NCI-H345 (cell line): ENCODE data around the gene STK31.
"Not testable (repeated sequence)": the region's sequence is repeated elsewhere in the genome, so short reads cannot be mapped to it uniquely, and the experiment has no call there.

ENCODE experiments used
- DNase-seq: peaks from one replicate; lab custom pipeline; 2025; lab: John Stamatoyannopoulos, UW

STK31 gene

DNA sequence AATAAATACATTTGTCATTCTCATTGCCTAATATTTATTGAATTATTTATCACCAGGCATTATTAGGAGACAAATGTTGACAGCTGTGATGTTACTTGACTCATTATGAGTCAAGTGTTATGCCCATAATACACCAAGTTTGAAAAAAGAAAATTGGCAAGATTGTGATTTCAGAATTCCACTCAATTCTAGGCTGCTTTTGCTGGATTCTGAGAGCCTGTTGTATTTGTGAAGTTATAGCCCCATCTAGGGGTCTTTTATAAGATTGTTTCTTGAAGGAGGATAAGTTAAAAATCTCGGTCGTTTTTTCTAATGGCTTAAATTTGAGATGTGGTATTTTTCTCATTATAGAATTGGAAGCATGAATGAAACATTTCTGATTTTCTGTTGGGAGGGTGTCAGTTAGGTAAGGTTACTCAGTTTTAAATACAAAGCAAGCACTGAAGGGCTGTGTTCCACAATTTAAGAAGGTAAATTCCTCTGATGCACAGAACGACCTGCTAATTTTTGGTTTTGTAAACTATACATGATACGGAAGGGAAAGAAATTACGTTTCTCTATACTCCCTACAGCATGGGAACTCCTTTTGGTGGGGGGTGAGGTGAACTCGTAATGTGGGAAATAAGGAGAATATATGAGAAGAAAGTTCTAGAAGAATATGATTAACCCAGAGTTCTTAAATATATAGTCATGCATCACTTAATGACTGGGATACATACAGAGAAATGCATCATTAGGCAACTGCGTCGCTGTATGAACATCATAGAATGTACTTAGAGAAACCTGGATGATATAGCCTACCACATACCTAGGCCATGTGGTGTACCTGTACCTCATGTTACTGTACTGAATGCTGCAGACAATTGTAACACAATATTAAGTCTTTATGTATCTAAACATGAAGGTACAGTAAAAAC lies 2.6 kb downstream of the STK31 start:
- DNase-seq: peak; percentile 63

DNA sequence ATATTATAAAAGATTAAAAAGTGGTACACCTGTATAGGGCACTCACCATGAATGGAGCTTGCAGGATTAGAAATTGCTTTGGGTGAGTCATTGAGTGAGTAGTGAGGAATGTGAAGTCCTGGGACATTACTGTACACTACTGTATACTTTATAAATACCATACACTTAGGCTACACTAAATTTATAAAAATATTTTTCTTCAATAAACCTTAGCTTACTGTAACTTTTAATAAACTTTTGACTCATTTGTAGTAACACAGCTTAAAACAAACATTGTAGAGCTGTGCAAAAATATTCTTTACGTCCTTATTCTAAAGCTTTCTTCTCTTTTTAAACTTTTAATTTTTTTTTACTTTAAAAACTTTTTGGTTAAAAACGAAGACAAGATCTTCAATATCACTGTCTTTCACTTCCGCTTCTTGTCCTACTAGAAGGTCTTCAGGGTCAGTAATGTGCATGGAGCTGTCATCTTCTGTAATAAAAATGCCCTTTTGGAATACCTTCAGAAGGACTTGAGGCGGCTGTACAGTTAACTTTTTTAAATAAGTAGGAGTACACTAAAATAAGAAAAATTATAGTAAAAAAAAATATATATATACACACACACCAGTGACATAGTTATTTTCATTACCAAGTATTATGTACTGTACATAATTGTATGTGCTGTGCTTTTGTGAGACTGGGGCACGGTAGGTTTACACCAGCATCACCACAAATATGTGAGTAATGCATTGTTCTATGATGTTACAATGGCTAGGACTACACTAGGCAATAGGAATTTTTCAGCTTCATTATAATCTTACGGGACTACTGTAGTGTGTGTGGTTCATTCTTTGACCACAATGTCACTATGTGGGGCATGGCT lies 3.5 kb downstream of the STK31 start:
- DNase-seq: no peak

DNA sequence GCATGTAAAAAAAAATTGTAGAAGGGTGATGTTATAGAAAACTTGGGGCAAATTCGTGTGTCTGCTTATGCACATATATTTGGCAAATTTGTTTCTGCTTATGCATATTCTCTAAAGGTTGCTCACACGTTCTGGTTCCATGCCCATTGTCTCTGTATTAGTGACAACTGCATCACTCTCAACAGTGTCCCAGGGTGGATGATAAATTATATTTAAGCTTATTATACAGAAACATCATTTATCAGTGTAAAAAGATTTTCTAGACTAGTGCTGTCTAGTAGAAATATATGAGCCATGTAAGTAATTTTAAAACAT lies 4.1 kb downstream of the STK31 start:
- DNase-seq: no peak

DNA sequence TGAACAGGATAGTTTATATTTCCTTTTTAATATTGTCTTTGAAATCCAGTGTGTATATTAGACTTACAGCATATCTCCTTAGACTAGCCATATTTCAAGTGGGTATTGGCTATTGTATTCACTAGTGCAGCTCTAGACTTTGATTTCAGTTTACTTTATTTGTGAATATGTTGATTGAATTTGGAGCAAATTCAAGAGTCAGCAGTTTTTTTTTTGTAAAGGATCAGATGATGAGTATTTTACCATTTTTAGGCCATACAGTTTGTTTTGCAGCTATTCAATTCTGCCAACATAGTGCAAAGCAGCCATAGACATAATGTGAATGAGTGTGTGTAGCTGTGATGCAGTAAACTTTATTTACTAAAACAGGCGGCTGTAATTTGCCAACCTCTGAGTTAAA lies 4.6 kb downstream of the STK31 start:
- DNase-seq: no peak

DNA sequence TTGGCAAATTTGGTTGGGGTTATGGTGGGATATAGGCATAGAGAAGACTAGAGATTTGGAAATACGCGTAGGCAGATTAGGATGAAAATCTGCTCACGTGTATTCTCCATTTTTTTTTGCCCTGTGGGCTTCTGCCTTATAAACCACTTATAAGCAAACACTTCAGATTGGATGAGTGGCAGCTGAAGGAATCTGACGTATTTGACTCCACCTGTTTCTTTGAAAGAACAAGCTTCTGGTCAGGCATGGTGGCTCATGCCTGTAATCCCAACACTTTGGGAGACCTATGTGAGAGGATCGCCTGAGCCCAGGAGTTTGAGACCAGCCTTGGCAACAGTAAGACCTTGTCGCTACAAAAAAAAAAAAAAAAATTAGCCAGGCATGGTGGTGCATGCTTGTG lies 5.1 kb downstream of the STK31 start:
- DNase-seq: no peak

DNA sequence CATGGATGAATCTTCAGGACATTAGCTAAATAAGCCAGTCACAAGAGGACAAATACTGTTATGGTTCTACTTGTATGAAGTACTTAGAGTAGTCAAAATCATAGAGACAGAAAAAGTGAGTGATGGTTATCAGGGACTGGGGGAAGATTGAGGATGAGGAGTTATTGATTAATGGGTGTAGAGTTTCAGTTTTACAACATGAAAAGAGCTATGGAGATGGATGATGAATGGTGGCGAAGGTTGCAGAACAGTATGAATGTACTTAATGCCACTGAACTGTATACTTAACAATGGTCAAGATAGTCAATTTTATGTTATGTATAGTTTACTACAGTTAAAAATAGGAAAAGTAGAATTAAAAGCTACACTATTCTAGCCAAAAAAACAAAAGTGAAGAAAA lies 7.8 kb downstream of the STK31 start:
- DNase-seq: no peak

DNA sequence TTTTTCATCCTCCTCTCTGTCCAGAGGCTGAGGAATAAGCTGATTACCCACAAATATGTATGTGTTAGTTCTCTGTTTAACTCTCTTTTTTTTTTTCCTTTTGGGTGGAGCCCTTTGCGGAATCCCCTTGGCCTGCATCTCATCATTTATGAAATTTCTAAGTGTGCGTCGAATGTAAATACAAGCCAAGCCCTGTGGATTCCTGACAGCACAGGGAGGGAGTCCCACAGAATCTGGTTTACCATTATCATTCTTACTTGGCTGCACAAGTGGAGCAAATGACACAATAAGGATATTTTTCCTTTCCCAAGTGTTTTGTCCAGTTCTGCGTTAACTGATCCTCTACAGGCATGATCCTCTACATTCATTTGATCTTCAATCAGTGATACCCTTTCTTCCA lies 11.4 kb downstream of the STK31 start:
- no peak for DNase-seq

DNA sequence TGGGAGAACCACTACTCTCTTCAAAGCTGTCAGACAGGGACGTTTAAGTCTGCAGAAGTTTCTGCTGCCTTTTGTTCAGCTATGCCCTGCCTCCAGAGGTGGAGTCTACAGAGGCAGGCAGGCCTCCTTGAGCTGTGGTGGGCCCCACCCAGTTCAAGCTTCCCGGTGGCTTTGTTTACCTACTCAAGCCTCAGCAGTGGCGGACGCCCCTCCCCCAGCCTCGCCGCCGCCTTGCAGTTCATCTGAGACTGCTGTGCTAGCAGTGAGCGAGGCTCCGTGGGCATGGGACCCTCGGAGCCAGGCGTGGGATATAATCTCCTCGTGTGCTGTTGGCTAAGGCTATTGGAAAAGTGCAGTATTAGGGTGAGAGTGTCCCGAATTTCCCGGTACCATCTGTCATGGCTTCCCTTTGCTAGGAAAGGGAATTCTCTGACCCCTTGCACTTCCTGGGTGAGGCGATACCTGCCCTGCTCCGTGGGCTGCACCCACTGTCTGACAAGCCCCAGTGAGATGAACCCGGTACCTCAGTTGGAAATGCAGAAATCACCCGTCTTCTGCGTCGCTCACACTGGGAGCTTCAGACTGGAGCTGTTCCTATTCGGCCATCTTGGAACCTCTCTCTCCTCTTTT lies 12.7 kb downstream of the STK31 start:
- not testable (repeated sequence) for DNase-seq

DNA sequence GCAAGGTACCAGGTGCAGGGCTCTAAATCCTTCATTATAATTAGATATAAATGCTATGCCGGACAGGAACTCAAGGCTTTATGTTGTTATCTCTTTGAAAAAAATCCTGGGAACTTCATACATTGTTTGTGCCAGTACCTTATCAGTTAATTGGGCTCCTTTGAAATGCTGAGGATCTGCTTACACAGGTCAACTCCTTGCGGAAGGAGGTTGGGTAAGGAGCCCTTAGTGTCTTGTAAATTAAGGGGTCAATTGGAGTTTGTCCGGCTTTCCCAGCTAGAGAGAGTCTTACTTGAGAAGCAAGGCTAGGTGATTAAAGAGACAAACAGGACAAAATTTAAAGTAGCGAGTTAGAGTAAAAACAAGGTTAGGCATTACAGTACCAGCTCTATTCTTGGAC lies 14.1 kb downstream of the STK31 start:
- DNase-seq: not testable (repeated sequence)

DNA sequence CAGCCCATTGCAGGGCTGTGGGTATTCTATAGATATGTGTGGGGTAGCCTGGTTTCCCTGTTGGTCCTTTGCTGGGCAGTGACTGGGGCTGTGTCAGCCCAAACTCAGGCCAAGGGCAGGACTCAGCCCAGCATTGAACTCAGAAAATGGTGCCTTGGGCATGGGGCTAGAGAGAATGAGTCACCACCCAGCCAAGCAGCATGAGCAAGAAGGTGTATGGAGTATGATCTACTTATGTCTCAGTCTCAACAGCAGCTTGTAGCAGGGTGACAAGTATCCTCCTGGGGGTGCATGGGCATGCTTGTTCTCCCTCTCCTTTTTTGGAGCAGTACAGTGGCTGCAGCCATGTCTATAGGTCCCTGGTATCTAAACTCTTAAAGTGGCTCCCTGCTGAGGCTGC lies 32.0 kb downstream of the STK31 start:
- no peak for DNase-seq

DNA sequence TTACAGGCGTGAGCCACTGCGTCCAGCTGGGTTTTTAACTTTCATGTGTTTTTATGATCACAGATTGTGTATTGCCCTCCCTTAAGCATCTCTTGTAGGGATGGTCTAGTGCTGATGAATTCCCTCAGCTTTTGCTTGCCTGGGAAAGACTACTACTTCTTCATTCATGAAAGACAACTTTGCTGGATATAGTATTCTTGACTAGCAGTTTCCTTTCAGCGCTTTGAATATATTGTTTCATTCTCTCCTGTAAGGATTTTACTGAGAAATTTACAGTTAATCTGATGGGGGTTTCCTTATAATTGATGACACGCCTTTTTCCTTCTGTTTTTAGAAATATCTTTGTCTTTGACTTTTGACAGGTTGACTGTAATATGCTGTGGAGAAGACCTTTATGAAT lies 33.2 kb downstream of the STK31 start:
- DNase-seq: no peak

DNA sequence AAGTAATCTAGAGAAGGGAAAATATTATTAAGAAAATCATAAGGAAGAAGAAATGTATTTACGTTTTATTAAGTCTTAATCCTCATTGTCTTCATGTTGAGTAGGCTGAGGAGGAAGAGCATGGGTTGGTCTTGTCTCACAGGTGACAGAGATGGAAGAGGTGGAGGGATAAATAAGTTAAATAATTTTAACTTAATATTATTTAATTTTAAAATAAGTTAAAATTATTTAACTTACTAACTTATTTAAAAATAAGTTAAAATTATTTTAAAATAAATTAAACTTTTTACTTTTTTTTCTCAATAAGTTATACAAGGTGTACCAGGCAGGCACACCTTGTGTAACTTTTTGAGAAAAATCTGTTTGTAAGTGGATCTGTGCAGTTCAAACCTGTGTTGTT lies 36.6 kb downstream of the STK31 start:
- no peak for DNase-seq

DNA sequence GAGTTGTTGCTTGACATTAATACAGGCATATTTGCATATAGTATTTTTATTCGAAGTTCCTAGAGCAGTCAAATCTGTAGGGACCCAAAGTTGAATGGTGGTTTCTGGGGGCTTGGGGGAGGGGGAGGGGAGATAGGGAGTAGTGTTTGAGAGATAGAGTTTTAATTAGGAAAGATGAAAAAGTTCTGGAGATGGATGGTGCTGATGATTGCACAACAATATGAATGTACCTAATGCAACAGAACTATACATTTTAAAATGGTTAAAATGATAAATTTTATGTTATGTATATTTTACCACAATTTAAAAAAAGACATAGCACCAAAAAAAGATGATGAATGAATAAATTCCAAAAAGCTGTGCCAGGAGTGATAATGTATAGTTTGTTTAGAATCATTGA lies 41.8 kb downstream of the STK31 start:
- DNase-seq: no peak

DNA sequence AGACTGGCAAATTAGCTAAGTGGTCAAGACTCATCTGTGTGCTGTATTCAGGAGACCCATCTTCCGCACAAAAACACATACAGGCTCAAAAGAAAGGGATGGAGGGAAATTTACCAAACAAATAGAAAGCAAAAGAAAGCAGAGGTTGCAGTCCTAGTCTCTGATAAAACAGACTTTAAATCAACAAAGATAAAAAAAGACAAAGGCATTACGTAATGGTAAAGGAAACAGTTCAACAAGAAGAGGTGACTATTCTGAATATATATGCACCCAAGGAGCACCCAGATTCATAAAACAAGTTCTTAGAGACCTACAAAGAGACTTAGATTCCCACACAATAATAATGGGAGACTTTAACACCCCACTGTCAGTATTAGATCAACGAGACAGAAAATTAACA lies 48.8 kb downstream of the STK31 start:
- not testable (repeated sequence) for DNase-seq

DNA sequence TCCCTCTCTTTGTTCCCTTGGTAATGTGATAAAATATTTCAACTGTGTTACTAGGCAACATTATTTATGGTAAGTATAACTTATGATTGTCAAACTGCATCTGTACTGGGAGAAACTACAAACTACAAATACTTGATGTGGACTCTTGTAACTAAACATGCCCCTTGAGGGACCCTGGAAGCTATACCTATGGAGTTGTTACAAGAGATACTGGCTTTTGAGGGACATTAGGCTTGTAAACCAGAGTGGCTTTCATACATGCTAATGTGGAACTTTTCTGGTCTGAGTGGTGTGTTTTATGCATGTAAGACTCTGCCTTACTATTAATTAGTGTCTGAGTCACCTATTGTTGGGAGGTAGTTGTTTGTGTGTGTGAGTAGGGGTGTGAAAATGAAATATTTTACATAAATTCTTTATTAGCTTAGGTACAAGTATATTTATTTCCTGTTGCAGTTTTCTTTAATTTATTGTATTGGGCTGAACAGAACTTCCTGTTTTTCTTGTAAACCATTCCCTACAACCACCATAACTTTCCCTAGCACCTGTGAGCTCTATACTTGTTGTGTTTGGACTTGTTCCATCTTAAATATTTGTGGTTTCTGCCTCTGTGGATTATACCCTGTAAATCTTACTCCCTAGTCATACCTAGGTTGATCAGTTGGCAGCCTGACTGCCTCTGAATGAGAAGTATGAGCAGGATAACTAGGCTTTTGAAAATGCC lies 49.8 kb downstream of the STK31 start:
- no peak for DNase-seq

DNA sequence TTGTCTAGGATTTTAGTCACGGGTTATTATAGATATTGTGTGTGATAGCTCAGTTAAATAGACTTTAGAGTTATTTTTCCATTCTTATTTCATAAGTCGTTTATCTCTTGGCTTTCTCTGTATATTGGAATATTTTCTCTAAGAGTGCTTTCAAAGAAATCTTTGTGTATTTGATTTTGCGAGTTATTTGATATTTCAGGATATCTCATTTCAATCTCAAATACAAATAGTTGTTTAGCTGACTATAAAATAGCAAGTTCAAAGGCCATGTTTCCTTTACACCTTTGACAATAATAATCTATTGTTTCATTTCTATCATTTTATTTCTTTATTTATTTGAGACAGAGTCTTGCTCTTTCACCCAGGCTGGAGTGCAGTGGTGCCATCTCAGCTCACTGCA lies 55.9 kb downstream of the STK31 start:
- no peak for DNase-seq

DNA sequence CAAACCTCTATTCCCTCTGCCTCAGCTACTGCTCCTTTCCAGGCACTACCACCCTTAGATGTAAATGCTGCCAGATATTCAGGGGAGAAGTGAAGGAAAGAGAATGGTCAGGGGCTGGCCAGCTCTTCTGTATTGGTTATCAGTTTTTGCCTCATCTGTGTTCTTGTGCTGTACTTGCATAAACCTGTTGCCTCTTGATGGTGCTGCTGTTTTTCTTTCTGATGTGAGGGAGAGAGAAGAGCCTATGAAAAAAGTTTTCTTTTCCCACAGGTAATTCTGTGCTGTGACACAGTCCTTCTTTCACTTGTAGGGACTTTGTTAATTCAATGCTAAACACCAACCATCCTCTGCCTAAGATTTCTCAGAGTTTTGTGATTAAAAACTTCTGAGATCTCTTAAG lies 57.5 kb downstream of the STK31 start:
- no peak for DNase-seq

DNA sequence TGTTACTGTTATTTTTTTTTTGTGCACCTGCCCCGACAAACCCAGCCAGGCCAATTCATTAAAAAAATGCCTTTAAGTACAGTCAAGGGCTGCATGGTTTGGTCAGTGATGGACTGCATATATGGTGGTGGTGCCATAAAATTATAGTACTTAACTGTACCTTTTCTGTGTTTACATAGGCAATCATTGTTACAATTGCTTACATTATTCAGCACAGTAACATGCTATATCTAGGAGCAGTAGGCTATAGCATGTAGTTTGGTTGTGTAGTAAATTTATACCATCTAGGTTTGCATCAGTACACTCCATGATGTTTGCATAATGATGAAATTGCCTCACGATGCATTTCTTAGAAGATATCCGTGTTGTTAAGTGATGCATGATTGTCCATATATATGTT lies 58.0 kb downstream of the STK31 start:
- no peak for DNase-seq

DNA sequence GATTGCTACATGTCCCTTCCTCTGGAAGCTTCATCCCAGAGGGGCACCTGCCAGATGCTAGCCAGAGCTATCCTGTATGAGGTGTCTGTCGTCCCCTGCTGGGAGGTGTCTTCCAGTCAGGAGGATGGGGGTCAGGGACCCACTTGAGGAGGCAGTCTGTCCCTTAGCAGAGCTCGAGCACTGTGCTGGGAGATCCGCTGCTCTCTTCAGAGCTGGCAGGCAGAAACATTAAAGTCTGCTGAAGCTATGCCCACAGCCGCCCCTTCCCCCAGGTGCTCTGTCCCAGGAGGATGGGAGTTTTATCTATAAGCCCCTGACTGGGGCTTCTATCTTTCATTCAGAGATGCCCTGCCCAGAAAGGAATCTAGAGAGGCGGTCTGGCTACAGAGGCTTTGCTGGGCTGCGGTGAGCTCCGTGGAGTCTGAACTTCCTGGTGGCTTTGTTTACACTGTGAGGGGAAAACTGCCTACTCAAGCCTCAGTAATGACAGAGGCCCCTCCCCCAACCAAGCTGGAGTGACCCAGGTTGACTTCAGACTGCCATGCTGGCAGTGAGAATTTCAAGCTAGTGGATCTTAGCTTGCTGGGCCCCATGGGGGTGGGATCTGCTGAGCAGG lies 69.3 kb downstream of the STK31 start:
- DNase-seq: not testable (repeated sequence)

DNA sequence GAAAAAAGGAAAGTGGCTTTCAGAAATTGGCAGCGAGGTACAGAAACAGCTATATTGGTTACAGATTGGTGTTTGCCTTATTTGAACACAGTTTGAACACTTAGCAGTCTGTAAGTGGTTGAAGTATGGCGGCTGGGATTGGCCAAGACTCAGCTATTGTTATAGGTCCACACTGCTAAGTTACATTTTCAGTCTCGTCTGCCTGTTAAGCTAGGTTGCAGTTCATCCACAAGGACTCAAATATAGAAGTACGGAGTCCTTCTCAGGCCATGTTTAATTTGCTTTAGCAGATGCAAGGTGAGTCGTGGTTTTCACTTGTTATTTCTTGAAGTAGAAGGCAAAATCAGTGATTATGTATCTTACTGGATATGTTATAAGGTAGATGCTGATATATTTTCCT lies 73.1 kb downstream of the STK31 start:
- DNase-seq: no peak

DNA sequence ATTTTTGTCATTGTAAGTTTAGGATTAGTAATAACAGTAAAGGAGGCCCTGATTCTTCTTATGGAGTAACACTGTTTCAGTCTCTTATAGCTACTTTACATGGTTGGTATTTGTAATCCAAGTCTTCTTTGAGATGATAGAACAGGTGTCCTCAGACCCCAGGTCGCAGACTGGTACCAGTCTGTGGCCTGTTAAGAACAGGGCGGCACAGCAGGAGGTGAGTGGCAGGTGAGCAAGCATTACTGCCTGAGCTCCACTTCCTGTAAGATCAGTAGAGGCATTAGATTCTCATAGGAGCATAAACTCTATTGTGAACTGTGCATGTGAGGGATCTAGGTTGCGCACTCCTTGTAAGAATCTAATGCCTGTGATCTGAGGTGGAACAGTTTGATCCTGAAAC lies 77.3 kb downstream of the STK31 start:
- DNase-seq: peak; percentile 22

DNA sequence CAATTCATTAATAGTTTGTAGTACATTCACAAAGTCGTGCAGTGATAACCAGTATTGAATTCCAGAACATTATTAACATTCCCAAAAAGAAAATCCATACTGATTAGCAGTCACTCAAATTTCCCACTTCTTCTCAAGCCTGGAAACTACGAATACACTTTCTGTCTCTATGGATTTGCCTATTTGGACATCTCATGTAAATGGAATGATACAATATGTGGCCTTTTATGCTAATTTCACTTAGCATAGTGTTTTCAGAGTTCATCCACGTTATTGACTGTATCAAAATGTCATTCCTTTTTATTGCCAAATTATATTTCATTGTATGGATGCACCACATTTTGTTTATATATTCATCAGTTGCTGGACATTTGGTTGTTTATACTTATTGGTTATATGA lies 78.8 kb downstream of the STK31 start:
- no peak for DNase-seq
